Activated CD4-positive, alpha-beta T cell treated with anti-CD3 and anti-CD28 coated beads for 36 hours (primary cell): ENCODE measurements around the gene AMH. TPM values are rescaled to one million over a fixed set of nuclear protein-coding genes. Genes with fewer than 3 reads are reported as not detected.
"Not testable (repeated sequence)": the region's sequence is repeated elsewhere in the genome, so short reads cannot be mapped to it uniquely, and the experiment has no call there.

ENCODE experiments used
- ATAC-seq: fragments of 200-7000 bp; cut with Tn5 transposase; one replicate; pipeline ENCODE4 v1.10.0; 2021; ENCODE audit warnings: mild to moderate bottlenecking, moderate library complexity
- CTCF ChIA-PET: fragments of 350-600 bp; sonication (Branson Sonifier 250); formaldehyde crosslinking; loops from one replicate; lab custom pipeline; 2021; ENCODE audit warnings: antibody characterized with exemption; lab: Charles Lee
- POLR2A ChIA-PET: fragments of 350-600 bp; sonication (Branson Sonifier 250); formaldehyde crosslinking; loops from one replicate; lab custom pipeline; 2021; ENCODE audit warnings: antibody characterized with exemption, inconsistent platforms; lab: Charles Lee
- DNase-seq: peaks from one replicate; pipeline ENCODE4 v3.0.0-alpha.2; 2020
- H3K27ac Mint-ChIP-seq: one replicate; pipeline ENCODE4 v1.8.0; 2021; ENCODE audit warnings: mixed read lengths
- H3K27me3 Mint-ChIP-seq: one replicate; pipeline ENCODE4 v1.8.0; 2021; ENCODE audit warnings: mixed read lengths
- H3K36me3 Mint-ChIP-seq: one replicate; pipeline ENCODE4 v1.8.0; 2021; ENCODE audit warnings: low read depth, mixed read lengths
- H3K4me1 Mint-ChIP-seq: one replicate; pipeline ENCODE4 v1.8.0; 2021; ENCODE audit warnings: mixed read lengths
- H3K4me3 Mint-ChIP-seq: one replicate; pipeline ENCODE4 v1.8.0; 2021; ENCODE audit warnings: mild to moderate bottlenecking, moderate library complexity, mixed read lengths
- H3K9me3 Mint-ChIP-seq: one replicate; pipeline ENCODE4 v1.8.0; 2021; ENCODE audit warnings: low read depth, mixed read lengths
- intact Hi-C, 2 experiments: fragments of 100-400 bp; cut with DNase I in 1 of 2; cut with micrococcal nuclease in 1 of 2; formaldehyde crosslinking; loops; one replicate each; pipeline versions ENCODE4 v1.14.2 to v1.15.1; 2022 to 2024; cut with DNase I, micrococcal nuclease
- total RNA-seq, 2 experiments: library from RNA; stranded (reverse); gene quantifications; one replicate each; pipeline ENCODE4 v1.2.3, GENCODE V29; 2021

The AMH gene
- total RNA-seq, 2 experiments from 2014 or later, result 1.9 to 2.7 TPM

GRCh38 chr19:2281265-2282061 is 32.3 kb downstream of the AMH start:
- H3K27ac Mint-ChIP-seq, CTCF ChIA-PET, H3K27me3 Mint-ChIP-seq, ATAC-seq, DNase-seq, H3K36me3 Mint-ChIP-seq, H3K4me3 Mint-ChIP-seq, H3K9me3 Mint-ChIP-seq, intact Hi-C loops, POLR2A ChIA-PET: not testable (repeated sequence)
- peaks cover 12% of the 10 kb centered on the region for H3K4me1 Mint-ChIP-seq

- POLR2A ChIA-PET, result no interaction called here
- intact Hi-C loops, result no loop called here
- no peaks in the 10 kb centered on the region for H3K27me3 Mint-ChIP-seq
- ATAC-seq, result peak; percentile 40
- no peaks in the 10 kb centered on the region for H3K9me3 Mint-ChIP-seq
- H3K4me1 Mint-ChIP-seq, result peaks cover 12% of the 10 kb centered on the region
- CTCF ChIA-PET, result interaction anchor here (0.6 kb wide), 1 partner anchor 45 kb away, joined by 3 read pairs; no protein-coding TSS in a partner anchor
- DNase-seq, result peak; percentile 56
- no peak within 1 kb of the TSS for H3K4me3 Mint-ChIP-seq
- no peaks in the 10 kb centered on the region for H3K36me3 Mint-ChIP-seq
- no peak within 1 kb of the TSS for H3K27ac Mint-ChIP-seq
These were observed 33.1 kb downstream of the AMH start, which contains the start of gene PEAK3 for GRCh38 chr19:2282062-2282861. PEAK3 (minus strand) TSS chr19:2282175; CDS start chr19:2280931, 1,244 bp downstream.

- DNase-seq (no peak), ATAC-seq (no peak)
- Mint-ChIP-seq H3K27me3 (no peaks in the 10 kb centered on the region), H3K4me1 (peaks cover 12% of the 10 kb centered on the region), H3K4me3 (no peak overlapping the region), H3K27ac (no peak overlapping the region), H3K9me3 (no peaks in the 10 kb centered on the region), H3K36me3 (no peaks in the 10 kb centered on the region)
- CTCF ChIA-PET, result interaction anchor here (0.6 kb wide), 1 partner anchor 45 kb away, joined by 3 read pairs; no protein-coding TSS in a partner anchor
- intact Hi-C loops, result no loop called here
- POLR2A ChIA-PET, result no interaction called here
These were observed 33.7 kb downstream of the AMH start for GRCh38 chr19:2282862-2283237.

- ATAC-seq (no peak), DNase-seq (no peak)
- peaks cover 16% of the 10 kb centered on the region for H3K4me1 Mint-ChIP-seq
- H3K27ac Mint-ChIP-seq, result no peak overlapping the region
- ChIA-PET CTCF (no interaction called here), POLR2A (no interaction called here)
- no peak overlapping the region for H3K4me3 Mint-ChIP-seq
- no peaks in the 10 kb centered on the region for H3K36me3 Mint-ChIP-seq
- intact Hi-C loops, result no loop called here
- H3K27me3 Mint-ChIP-seq, result peaks cover 3% of the 10 kb centered on the region
- no peaks in the 10 kb centered on the region for H3K9me3 Mint-ChIP-seq
These were observed 34.8 kb downstream of the AMH start for GRCh38 chr19:2283835-2284507.

GRCh38 chr19:2286402-2287140 is 37.4 kb downstream of the AMH start:
- intact Hi-C loops, result no loop called here
- POLR2A ChIA-PET, result no interaction called here
- Mint-ChIP-seq H3K36me3 (no peaks in the 10 kb centered on the region), H3K9me3 (no peaks in the 10 kb centered on the region), H3K4me1 (peaks cover 25% of the 10 kb centered on the region), H3K27ac (no peak overlapping the region), H3K27me3 (peaks cover 10% of the 10 kb centered on the region), H3K4me3 (no peak overlapping the region)
- DNase-seq, result no peak
- ATAC-seq, result no peak
- CTCF ChIA-PET, result interaction anchor here (1.0 to 1.5 kb wide), 2 partner anchors 12 to 79 kb away, joined by 3 to 8 read pairs; no protein-coding TSS in a partner anchor

- Mint-ChIP-seq H3K4me3 (no peak overlapping the region), H3K4me1 (peaks cover 15% of the 10 kb centered on the region), H3K36me3 (peaks cover 2% of the 10 kb centered on the region), H3K27ac (no peak overlapping the region), H3K9me3 (no peaks in the 10 kb centered on the region), H3K27me3 (peaks cover 10% of the 10 kb centered on the region)
- no peak for DNase-seq
- POLR2A ChIA-PET, result interaction anchor here (0.5 to 2.2 kb wide), 3 partner anchors 10 to 140 kb away, joined by 3 to 18 read pairs (median 3); no protein-coding TSS in a partner anchor
- CTCF ChIA-PET, result interaction anchor here (0.6 to 1.5 kb wide), 4 partner anchors 11 to 72 kb away, joined by 3 to 8 read pairs (median 3); no protein-coding TSS in a partner anchor
- intact Hi-C loops, result no loop called here
- ATAC-seq, result no peak
These were observed 38.6 kb downstream of the AMH start for GRCh38 chr19:2287585-2288337.

GRCh38 chr19:2288338-2288817 is 39.3 kb downstream of the AMH start:
- H3K36me3 Mint-ChIP-seq, result peaks cover 2% of the 10 kb centered on the region
- peaks cover 14% of the 10 kb centered on the region for H3K4me1 Mint-ChIP-seq
- CTCF ChIA-PET, result interaction anchor here (0.5 to 1.5 kb wide), 6 partner anchors 12 to 132 kb away, joined by 3 to 8 read pairs (median 3); no protein-coding TSS in a partner anchor
- DNase-seq (no peak), ATAC-seq (no peak)
- H3K27ac Mint-ChIP-seq, result peak overlapping the region; percentile 51
- H3K4me3 Mint-ChIP-seq, result no peak overlapping the region
- no peaks in the 10 kb centered on the region for H3K9me3 Mint-ChIP-seq
- intact Hi-C loops, result no loop called here
- H3K27me3 Mint-ChIP-seq, result peaks cover 10% of the 10 kb centered on the region
- POLR2A ChIA-PET, result interaction anchor here (0.8 to 2.2 kb wide), 3 partner anchors 11 to 139 kb away, joined by 3 to 18 read pairs (median 3); no protein-coding TSS in a partner anchor

GRCh38 chr19:2288818-2289713 is 39.9 kb downstream of the AMH start:
- Mint-ChIP-seq H3K9me3 (no peaks in the 10 kb centered on the region), H3K36me3 (peaks cover 2% of the 10 kb centered on the region), H3K4me1 (peaks cover 17% of the 10 kb centered on the region), H3K27ac (peak overlapping the region; percentile 62), H3K27me3 (peaks cover 10% of the 10 kb centered on the region), H3K4me3 (peak overlapping the region; percentile 67)
- ATAC-seq (no peak), DNase-seq (no peak)
- CTCF ChIA-PET, result interaction anchor here (0.5 to 1.2 kb wide), 5 partner anchors 17 to 133 kb away, joined by 3 to 5 read pairs (median 3); no protein-coding TSS in a partner anchor
- POLR2A ChIA-PET, result interaction anchor here (0.7 to 2.2 kb wide), 3 partner anchors 11 to 187 kb away, joined by 3 to 18 read pairs (median 3); no protein-coding TSS in a partner anchor
- intact Hi-C loops, result no loop called here
